ENCODE measurements around the gene GEMIN7. TPM values are rescaled to one million over a fixed set of nuclear protein-coding genes. Genes with fewer than 3 reads are reported as not detected.
"Not testable (repeated sequence)": the region's sequence is repeated elsewhere in the genome, so short reads cannot be mapped to it uniquely, and the experiment has no call there.

The GEMIN7 gene
- total RNA-seq, 1 donor from 2014 or later, result 46.8 TPM

DNA sequence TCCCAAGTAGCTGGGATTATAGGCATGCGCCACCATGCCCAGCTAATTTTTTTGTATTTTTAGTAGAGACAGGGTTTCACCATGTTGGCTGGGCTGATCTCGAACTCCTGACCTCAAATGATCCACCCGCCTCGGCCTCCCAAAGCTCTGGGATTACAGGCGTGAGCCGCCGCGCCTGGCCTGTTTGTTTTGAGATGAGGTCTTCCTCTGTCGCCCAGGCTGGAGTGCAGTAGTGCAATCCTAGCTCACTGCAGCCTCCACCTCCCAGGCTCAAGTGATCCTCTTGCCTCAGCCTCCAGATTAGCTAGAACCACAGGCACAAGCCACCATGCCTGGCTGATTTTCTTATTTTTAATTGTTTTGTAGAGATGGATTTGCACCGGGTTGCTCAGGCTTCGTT lies 27.3 kb downstream of the GEMIN7 start:
- H3K36me3 Mint-ChIP-seq (ENCODE audit: low read depth); H3K27me3 Mint-ChIP-seq (ENCODE audit: insufficient read depth); H3K4me3 Mint-ChIP-seq; DNase-seq (ENCODE audit: low spot score); H3K9me3 Mint-ChIP-seq; intact Hi-C loops (cut with micrococcal nuclease); H3K27ac Mint-ChIP-seq: not testable (repeated sequence)
- peaks cover 25% of the 10 kb centered on the region for H3K4me1 Mint-ChIP-seq (ENCODE audit: low read depth)

DNA sequence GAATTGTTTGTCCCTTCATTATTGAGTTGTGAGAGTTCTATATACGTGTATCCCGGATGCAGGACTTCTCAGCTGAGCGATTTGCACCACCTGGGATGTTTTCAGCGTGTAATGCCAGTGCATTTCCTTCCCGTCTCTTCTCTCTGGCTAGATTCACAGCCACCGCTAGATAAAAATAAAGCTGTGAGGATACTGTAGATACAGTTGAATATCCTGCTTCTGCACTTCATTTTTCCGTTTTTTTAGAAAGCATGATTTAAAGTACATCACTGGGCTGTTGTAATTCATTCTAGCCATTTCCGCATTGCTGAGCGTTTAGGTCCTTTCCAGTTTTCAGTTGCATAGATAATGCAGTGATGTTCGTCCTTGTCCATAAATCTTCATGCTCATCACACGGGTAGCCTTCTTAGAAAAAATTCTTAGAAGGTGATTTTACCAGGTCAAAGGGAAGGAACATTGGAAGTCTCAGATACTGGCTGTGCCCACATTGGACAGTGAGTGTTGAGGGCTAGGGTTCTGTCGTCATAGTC lies 28.6 kb downstream of the GEMIN7 start:
- H3K27ac Mint-ChIP-seq, result no peak overlapping the region
- no peaks in the 10 kb centered on the region for H3K27me3 Mint-ChIP-seq (ENCODE audit: insufficient read depth)
- intact Hi-C loops (cut with micrococcal nuclease), result no loop called here
- no peak for DNase-seq (ENCODE audit: low spot score)
- no peaks in the 10 kb centered on the region for H3K36me3 Mint-ChIP-seq (ENCODE audit: low read depth)
- H3K4me1 Mint-ChIP-seq (ENCODE audit: low read depth), result peaks cover 25% of the 10 kb centered on the region
- H3K4me3 Mint-ChIP-seq, result no peak overlapping the region
- H3K9me3 Mint-ChIP-seq, result no peaks in the 10 kb centered on the region

DNA sequence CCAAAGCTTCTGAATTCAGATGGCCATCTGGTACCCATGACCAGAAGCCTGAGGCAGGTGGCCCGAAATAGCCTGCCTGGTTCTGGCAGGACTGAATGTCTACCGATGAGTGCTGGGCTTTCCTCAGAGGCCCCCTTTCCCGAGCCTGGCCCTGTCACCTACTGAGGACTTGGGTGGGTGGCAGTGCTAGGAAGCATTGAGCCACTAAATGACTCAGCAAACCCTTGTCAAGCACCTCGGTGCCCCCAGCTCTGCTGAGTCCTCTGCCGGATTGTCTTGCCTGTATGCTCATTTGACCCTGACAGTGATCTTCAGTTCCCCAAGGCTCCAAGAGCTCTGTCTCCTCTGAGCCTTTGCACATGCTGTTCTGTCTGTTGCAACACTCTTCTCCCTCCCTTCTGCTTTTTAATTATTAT lies 31.8 kb downstream of the GEMIN7 start:
- Mint-ChIP-seq H3K27me3 (ENCODE audit: insufficient read depth) (no peaks in the 10 kb centered on the region), H3K4me1 (ENCODE audit: low read depth) (peaks cover 13% of the 10 kb centered on the region), H3K27ac (no peak overlapping the region), H3K9me3 (no peaks in the 10 kb centered on the region), H3K36me3 (ENCODE audit: low read depth) (peaks cover 1% of the 10 kb centered on the region), H3K4me3 (no peak overlapping the region)
- intact Hi-C loops (cut with micrococcal nuclease), result no loop called here
- no peak for DNase-seq (ENCODE audit: low spot score)

DNA sequence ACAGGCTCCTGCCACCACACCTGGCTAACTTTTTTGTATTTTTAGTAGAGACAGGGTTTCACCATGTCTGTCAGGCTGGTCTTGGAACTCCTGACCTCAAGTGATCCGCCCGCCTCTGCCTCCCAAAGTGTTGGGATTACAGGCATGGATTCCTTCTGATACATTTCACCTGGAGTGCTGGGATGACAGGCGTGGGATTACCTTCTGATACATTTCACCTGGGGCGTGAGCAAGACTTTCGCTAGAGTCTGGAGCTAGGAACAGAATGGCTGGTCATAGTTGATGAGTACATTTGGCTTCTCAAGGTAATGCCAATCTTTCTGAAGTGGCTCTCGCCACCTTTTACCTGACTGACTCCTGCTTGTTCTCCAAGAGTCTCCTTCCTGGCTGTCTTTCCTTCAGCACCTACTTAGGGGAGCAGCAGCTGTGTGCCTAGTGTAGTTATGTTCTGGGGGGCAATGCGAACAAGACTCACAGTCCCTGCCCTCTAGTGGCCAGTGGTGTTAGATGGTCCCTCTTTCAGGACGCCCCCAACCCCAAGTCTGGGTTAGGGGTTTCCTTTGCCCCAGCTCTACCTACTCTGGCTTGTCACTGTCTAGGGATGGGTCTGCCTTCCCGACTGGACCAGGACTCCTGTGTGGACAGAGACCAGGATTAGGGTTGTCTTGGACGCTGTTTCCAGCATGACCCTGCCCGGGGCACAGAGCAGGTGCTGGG lies 33.2 kb downstream of the GEMIN7 start:
- Mint-ChIP-seq H3K4me3 (no peak overlapping the region), H3K27me3 (ENCODE audit: insufficient read depth) (no peaks in the 10 kb centered on the region), H3K4me1 (ENCODE audit: low read depth) (peaks cover 27% of the 10 kb centered on the region), H3K9me3 (no peaks in the 10 kb centered on the region), H3K36me3 (ENCODE audit: low read depth) (peaks cover 1% of the 10 kb centered on the region), H3K27ac (no peak overlapping the region)
- intact Hi-C loops (cut with micrococcal nuclease), result no loop called here
- no peak for DNase-seq (ENCODE audit: low spot score)

DNA sequence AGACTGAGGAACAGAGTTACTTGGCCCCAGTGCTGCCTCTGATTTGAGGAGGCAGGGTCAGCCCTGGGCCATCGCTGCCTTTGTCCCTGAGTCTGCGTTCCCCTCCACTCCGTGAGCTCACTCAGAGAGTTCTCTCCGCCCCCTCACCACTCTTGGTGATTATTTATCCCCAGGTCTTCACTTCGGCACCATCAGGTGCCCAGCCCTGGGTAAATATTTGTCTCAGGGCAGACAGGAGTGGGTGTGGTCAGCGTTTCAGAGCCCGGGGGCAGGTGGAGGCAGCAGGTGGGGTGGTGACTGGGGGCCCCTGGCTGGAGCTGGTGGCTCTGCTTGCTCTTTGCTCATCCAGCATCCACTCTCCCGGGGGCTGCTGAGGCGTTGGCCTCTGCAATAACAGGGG lies 34.6 kb downstream of the GEMIN7 start:
- Mint-ChIP-seq H3K27me3 (ENCODE audit: insufficient read depth) (no peaks in the 10 kb centered on the region), H3K27ac (no peak overlapping the region), H3K36me3 (ENCODE audit: low read depth) (peaks cover 1% of the 10 kb centered on the region), H3K4me3 (no peak overlapping the region), H3K4me1 (ENCODE audit: low read depth) (peaks cover 38% of the 10 kb centered on the region), H3K9me3 (no peaks in the 10 kb centered on the region)
- DNase-seq (ENCODE audit: low spot score), result no peak
- intact Hi-C loops (cut with micrococcal nuclease), result no loop called here

DNA sequence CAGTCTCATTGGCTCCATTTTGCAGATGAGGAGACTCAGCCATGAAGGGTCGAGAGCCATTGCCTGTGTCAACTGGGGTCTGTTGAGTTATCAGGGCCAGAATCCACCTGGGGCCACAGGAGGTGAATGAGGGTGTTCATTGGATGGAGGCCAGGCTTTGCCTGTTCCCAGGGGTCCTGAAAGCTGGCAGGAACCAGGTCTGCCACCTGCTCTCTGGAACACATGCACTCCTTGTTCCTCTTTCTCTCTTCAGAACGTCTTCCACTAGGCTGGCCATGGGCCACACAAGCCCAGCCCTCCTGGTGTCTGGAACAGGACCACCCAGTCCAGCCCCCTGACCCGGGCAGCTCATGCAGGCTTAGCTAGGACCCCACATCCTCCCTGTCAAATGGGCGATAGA lies 35.1 kb downstream of the GEMIN7 start:
- H3K27me3 Mint-ChIP-seq (ENCODE audit: insufficient read depth), result no peaks in the 10 kb centered on the region
- no peak overlapping the region for H3K27ac Mint-ChIP-seq
- H3K4me3 Mint-ChIP-seq, result no peak overlapping the region
- H3K4me1 Mint-ChIP-seq (ENCODE audit: low read depth), result peaks cover 42% of the 10 kb centered on the region
- H3K36me3 Mint-ChIP-seq (ENCODE audit: low read depth), result peaks cover 1% of the 10 kb centered on the region
- no peak for DNase-seq (ENCODE audit: low spot score)
- intact Hi-C loops (cut with micrococcal nuclease), result no loop called here
- H3K9me3 Mint-ChIP-seq, result no peaks in the 10 kb centered on the region

DNA sequence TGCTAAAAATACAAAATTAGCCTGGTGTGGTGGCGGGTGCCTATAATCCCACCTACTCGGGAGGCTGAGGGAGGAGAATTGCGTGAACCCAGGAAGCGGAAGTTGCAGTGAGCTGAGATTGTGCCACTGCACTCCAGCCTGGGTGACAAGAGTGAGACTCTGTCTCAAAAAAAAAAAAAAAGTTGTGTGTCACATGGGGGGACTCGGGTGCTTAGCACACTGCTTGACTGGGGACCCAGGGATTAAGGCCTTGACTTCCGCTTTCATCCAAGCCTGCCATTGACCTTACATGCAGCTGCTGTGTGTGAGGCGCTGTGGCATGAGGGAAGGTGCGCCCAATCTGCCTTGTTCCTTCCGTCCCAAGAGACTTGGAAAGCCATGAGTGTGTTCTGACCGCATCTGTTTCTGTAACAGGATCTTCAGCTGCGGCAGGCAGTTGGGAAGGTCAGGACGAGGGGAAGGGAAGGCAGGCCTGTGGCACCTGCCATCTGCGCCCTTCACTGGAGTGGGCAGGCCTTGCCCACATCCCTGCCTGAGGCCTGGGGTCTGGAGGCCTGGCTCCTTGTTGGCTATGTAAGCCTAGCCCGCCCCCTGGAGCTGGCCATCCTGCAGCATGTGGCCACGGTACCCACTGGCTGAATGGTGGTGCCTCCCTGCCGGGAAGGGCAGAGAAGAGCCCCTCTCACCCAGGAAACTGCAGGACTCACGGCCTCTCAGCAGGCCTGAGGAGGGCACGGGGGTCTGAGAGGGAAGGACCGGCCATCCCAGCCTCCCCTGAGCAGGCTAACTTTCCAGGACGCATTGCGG lies 37.0 kb downstream of the GEMIN7 start:
- H3K4me3 Mint-ChIP-seq, result no peak overlapping the region
- no peaks in the 10 kb centered on the region for H3K9me3 Mint-ChIP-seq
- DNase-seq (ENCODE audit: low spot score), result no peak
- H3K27ac Mint-ChIP-seq, result no peak overlapping the region
- H3K36me3 Mint-ChIP-seq (ENCODE audit: low read depth), result peaks cover 1% of the 10 kb centered on the region
- no peaks in the 10 kb centered on the region for H3K27me3 Mint-ChIP-seq (ENCODE audit: insufficient read depth)
- H3K4me1 Mint-ChIP-seq (ENCODE audit: low read depth), result peaks cover 41% of the 10 kb centered on the region
- intact Hi-C loops (cut with micrococcal nuclease), result loop anchor here (2.0 to 5.0 kb wide), 2 partner anchors 23 to 99 kb away; partner anchors contain the start of gene PPP1R37

DNA sequence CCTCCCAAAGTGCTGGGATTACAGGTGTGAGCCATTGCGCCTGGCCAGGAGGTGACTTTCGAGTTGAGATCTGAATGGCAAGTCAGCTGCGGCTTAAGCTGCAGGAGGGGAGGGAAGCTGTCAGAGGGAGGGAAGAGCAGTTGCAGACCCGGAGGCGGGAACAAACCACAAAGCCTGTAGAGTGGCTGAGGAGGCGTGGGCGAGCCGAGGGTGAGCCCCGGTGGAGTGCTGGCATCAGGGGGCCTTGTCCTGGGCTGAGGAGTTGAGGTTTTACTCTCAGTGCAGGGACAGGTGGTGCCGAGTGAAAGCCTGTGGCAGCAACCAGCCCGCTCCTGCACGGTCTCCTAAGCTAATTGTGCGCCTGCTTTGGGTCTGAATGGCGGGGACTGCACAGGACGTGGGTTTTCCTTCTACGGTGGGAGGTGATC lies 38.1 kb downstream of the GEMIN7 start:
- H3K27ac Mint-ChIP-seq, result peak overlapping the region; percentile 64
- peaks cover 1% of the 10 kb centered on the region for H3K36me3 Mint-ChIP-seq (ENCODE audit: low read depth)
- no peaks in the 10 kb centered on the region for H3K9me3 Mint-ChIP-seq
- peaks cover 48% of the 10 kb centered on the region for H3K4me1 Mint-ChIP-seq (ENCODE audit: low read depth)
- peak; percentile 31 for DNase-seq (ENCODE audit: low spot score)
- H3K4me3 Mint-ChIP-seq, result peak overlapping the region; percentile 35
- H3K27me3 Mint-ChIP-seq (ENCODE audit: insufficient read depth), result no peaks in the 10 kb centered on the region
- intact Hi-C loops (cut with micrococcal nuclease), result loop anchor here (2.0 to 5.0 kb wide), 2 partner anchors 24 to 100 kb away; partner anchors contain the start of gene PPP1R37

DNA sequence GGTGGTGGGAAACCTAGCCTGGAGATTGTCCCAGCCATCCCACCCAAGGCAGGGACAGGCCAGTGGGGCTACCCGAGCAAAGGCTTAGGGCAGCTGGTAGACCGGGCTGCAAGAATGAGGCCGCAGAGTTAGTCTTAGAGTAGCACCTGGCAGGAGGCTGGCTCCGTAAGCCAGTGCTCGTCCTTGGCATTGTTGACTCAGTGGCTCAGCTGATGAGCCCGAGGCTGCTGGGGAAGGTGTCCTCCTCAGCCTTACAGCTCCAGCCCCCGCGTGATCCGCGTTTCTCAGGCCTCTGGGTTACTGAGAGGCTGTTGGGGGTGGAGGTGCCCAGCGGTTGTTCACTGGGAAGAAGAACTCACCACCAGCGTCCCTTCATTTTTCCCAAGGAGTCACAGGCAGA lies 38.6 kb downstream of the GEMIN7 start:
- intact Hi-C loops (cut with micrococcal nuclease), result loop anchor here (2.0 to 5.0 kb wide), 2 partner anchors 25 to 100 kb away; partner anchors contain the start of gene PPP1R37
- Mint-ChIP-seq H3K27me3 (ENCODE audit: insufficient read depth) (no peaks in the 10 kb centered on the region), H3K36me3 (ENCODE audit: low read depth) (peaks cover 1% of the 10 kb centered on the region), H3K9me3 (no peaks in the 10 kb centered on the region), H3K27ac (peak overlapping the region; percentile 71), H3K4me3 (no peak overlapping the region), H3K4me1 (ENCODE audit: low read depth) (peaks cover 52% of the 10 kb centered on the region)
- no peak for DNase-seq (ENCODE audit: low spot score)

DNA sequence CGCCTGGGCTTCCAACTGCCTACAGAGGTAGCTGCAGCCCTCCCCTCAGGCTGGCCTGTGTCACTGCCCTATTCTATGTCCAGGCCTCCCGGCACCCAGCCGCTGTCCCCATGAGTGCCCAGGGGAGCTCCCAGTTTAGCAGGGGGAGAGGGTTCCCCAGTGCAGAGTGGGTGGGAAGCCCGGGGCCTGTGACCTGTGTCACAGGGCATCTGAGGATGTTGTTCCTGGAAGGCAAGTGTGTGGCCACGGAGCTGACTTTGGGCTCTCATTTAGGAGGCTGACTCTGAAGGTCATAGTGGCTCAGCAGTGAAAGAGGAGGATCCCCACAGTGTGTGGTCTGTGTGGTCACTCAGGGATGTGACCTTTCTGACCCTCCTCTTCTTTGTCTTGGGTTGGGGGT lies 39.0 kb downstream of the GEMIN7 start:
- Mint-ChIP-seq H3K4me1 (ENCODE audit: low read depth) (peaks cover 52% of the 10 kb centered on the region), H3K27me3 (ENCODE audit: insufficient read depth) (no peaks in the 10 kb centered on the region), H3K36me3 (ENCODE audit: low read depth) (peaks cover 1% of the 10 kb centered on the region), H3K27ac (peak overlapping the region; percentile 71), H3K9me3 (no peaks in the 10 kb centered on the region), H3K4me3 (no peak overlapping the region)
- intact Hi-C loops (cut with micrococcal nuclease), result loop anchor here (5.0 kb wide), 1 partner anchor 101 kb away; no protein-coding TSS in a partner anchor
- no peak for DNase-seq (ENCODE audit: low spot score)

DNA sequence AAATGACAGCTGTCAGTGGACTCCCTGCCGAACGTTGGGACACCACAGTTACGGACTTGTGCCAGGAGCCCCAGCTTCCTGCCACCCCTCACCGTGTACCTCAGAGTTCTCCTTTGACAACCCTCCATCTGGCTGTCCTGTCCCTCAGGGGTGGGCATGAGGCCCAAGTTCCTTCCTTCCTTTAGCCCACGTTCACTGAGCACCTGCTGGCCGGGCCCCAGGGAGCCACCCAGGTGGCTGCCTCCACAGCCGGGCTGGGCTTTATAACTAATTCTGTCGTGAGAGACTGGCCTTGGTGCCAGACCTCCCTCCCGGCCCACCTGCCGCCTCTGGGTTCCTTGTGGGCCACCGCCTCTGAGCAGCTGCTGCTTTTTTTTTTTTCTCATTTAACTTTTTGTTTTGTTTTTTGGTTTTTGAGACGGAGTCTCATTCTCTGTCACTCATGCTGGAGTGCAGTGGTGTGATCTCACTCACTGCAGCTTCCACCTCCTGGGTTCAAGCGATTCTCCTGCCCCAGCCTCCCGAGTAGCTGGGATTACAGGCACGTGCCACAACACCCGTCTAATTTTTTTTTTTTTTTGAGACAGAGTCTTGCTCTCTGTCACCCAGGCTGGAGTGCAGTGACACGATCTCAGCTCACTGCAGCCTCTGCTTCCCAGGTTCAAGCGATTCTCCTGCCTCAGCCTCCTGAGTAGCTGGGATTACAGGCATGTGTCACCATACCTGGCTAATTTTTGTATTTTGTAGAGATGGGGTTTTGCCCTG lies 39.7 kb downstream of the GEMIN7 start:
- H3K27ac Mint-ChIP-seq; H3K36me3 Mint-ChIP-seq (ENCODE audit: low read depth); H3K27me3 Mint-ChIP-seq (ENCODE audit: insufficient read depth); H3K9me3 Mint-ChIP-seq; DNase-seq (ENCODE audit: low spot score): not testable (repeated sequence)
- peak overlapping the region; percentile 3 for H3K4me3 Mint-ChIP-seq
- H3K4me1 Mint-ChIP-seq (ENCODE audit: low read depth), result peaks cover 52% of the 10 kb centered on the region
- intact Hi-C loops (cut with micrococcal nuclease), result loop anchor here (5.0 kb wide), 1 partner anchor 101 kb away; no protein-coding TSS in a partner anchor

DNA sequence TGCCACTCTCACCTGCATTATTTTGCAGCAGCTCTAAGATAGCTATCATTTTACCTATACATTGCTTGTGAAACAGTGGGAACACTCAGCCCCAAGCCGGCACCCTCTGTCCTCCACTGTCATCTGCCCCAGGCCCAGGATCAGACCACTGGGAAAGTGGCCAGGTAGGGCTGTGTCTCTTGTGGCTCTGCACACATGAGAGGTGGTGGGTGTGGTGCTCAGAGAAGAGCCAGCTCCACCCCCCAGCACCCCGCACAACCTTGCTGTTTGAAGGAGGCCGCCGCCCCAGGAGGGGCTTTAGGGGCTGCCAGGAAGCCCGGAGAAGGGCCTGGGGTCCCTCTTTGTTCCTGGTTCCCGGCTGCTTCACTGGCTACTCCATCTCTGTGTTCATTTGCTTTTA lies 40.5 kb downstream of the GEMIN7 start:
- Mint-ChIP-seq H3K9me3 (no peaks in the 10 kb centered on the region), H3K4me1 (ENCODE audit: low read depth) (peaks cover 52% of the 10 kb centered on the region), H3K4me3 (no peak overlapping the region), H3K27me3 (ENCODE audit: insufficient read depth) (no peaks in the 10 kb centered on the region), H3K36me3 (ENCODE audit: low read depth) (peaks cover 1% of the 10 kb centered on the region), H3K27ac (no peak overlapping the region)
- intact Hi-C loops (cut with micrococcal nuclease), result loop anchor here (5.0 kb wide), 1 partner anchor 102 kb away; no protein-coding TSS in a partner anchor
- no peak for DNase-seq (ENCODE audit: low spot score)

Data from activated T-helper 1 cell treated with anti-CD3 and anti-CD28 coated beads, Interleukin-12 subunit alpha, Interleukin-12 subunit beta, Interleukin-2, Interleukin-4 antibody, amounts not matched to agents 30 ng/mL and 10 ng/mL and 1 ng/mL, durations not matched to agents 14 hours and 24 hours and 36 hours (primary cell).